GM18867 (cell line): ENCODE measurements around the gene SPINT1.
A peak's percentile ranks its signal among the peaks of the same experiment; 100 is the strongest.
"Not testable (repeated sequence)": the region's sequence is repeated elsewhere in the genome, so short reads cannot be mapped to it uniquely, and the experiment has no call there.

ENCODE experiments used
- ATAC-seq: cut with Tn5 transposase; IDR thresholded peaks from one replicate; pipeline ENCODE4 v1.9.1; 2021; ENCODE audit warnings: mild to moderate bottlenecking, moderate library complexity; ENCODE audit not compliant: unreplicated experiment

Gene SPINT1

GRCh38 chr15:40857601-40858341, 13.9 kb downstream of the SPINT1 start:
- ATAC-seq = peak; percentile 75

DNA sequence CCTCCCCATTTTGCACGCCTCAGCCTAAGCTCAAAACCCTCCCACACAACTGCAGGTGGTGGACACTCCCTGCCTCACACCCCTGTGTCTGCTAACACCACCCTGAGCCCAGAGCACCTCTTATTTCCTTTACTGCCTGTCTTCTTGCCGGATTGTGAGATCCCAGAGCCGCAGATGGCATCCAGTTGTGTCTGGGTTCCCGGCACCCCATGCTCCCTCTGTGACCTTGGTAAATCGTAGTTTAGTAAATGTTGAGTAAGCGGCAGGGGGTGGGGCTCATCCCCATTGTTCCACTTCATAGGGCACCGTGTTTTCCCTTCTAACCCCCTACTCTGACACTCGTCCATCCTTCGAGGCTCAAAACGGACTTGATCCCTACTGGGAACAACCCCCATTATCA, 14.9 kb downstream of the SPINT1 start:
- ATAC-seq = no peak

DNA sequence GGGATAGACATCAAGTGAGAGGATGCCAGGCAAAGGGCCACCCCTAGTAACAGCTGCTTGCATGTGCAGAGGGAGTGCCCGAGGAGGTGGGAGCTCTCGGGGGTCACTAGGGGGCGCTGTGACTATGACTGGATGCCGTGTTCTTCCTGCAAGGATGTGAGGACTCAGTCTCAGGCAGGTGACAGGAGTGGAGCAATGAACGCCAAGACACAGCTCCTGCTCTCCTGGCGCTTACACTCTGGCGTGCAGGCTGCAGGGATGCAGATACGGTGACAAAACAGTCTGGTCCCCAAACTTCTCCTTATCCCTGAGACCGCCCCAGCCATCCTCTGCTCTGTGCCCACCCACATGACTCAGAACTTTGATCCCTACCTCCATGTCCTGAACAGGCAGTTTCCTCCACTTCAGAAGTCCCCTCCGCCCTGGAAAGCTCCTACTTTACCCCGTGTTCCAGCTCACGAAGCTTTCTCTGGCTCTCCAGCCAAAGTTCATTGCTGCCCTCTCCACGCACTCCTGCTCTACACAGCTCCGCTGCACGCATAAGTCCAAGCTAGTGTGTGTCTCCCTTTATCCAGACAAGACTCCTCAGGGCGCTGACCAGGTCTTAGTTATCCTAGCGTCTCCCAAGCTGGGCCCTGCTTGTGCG, 15.5 kb downstream of the SPINT1 start:
- ATAC-seq = peak; percentile 59

GRCh38 chr15:40861147-40861546, 17.3 kb downstream of the SPINT1 start:
- ATAC-seq = not testable (repeated sequence)

DNA sequence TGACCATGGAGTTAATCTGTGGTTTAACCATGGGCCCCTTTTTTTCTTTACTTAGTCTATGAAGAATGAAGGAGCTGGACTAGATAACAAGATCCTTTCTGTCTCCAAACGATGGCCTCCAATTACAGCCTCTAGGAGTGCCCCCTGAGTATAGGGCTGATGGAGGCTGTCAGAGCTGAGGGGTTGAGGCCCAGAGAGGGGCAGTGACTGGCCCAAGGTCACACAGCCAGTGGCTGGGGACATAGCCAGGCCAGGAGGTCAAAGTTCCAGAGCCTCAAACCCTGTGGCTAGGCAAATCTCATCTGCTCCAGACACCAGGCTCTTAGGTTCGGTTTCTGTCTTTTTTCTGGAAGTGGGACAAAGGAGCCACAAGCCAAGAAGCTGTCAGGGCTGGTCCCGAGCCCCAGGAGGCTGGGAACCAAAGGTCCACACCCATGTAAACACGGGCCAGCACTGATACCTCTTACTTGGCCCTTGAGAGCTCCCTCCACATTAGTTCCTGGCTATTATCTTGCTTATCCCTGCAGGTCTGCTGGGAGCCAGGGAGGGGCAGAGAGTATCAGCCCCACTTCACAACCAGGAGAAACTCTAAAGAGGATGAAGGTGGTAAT, 19.9 kb downstream of the SPINT1 start:
- ATAC-seq = no peak

DNA sequence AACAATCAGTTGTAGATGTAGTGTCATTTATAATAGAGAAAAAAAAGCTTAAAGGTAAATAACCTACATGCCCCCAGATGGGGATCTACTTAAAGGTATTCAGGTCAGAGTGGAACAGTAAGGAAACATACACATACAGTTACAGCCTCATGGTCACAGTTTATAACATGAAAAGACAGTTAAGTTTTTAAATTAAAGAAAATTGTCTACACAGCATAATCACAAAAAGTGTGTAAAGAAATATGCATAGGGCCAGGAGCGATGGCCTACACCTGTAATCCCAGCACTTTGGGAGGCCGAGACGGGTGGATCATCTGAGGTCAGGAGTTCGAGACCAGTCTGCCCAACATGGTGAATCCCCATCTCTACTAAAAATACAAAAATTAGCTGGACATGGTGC, 23.4 kb downstream of the SPINT1 start:
- ATAC-seq = no peak

- ATAC-seq = no peak
These were observed 25.8 kb downstream of the SPINT1 start for GRCh38 chr15:40869686-40870085.

GRCh38 chr15:40870716-40871115, 26.9 kb downstream of the SPINT1 start:
- no peak for ATAC-seq

GRCh38 chr15:40871749-40872617, 28.1 kb downstream of the SPINT1 start:
- no peak for ATAC-seq

DNA sequence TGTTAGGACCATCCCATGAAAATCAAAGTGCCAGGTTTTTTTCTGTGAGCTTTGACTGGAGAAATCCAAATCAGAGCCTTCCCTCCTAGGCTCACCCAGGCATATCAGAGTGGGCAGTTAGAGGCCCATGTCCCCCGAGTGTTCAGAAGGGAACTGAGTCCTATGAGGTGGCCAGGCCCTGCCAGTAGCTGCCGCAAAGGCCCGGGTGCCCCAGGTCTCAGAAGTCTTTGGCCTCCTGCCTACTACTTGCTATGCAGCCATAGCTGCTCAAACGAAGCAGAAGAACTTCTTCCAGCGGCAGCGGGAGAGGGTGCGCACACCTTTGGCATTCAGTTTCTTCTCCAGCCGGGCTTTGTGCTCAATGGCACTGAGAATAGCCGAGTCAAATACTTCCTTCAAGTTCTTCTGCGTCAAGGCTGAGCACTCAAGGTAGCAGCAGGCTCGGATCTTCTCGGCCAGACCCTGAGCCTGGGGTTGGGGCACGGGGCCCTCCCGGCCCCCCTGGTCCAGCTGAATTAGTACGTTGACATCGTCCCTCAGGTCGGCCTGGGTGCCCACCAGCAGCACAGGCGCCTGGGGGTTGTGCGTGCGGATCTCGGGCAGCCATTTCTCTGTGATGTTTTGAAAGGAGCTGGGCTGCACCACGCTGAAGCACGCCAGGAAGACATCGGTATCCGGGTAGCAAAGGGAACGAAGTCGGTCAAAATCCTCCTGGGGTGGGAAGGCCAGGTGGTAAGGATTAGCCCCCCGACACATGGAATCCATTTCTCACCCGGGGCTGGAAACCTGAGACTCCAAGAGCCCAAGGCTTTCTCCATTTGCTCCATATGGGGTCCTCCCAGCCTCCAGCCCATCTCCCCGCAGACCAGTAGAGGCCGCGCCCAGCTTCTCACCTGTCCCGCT, 29.2 kb downstream of the SPINT1 start:
- ATAC-seq = no peak

- peak; percentile 64 for ATAC-seq
These were observed 30.1 kb downstream of the SPINT1 start, which contains the start of gene RHOV for GRCh38 chr15:40873694-40874561. Gene RHOV, minus strand, starts transcription at chr15:40874234. Its CDS starts 95 bp downstream, at chr15:40874139.

GRCh38 chr15:40875991-40876730, 32.3 kb downstream of the SPINT1 start:
- no peak for ATAC-seq

DNA sequence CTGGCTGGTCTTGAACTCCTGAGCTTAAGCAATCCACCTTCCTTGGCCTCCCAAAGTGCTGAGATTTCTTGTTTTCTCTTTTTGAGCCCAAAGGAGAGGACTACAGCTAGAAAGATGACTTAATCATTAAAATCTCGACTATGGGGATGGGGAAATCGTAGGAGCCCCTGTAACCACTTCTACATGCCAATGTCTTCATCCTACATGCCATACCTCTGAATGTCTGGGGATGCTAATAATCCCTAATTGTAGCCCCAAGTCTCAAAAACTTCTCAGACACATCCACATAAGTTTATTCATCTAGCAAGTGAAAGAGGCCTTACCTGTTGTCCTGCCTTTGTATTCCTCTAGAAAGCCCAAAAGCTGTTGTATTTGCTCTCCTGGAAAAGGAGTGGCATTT, 33.8 kb downstream of the SPINT1 start:
- no peak for ATAC-seq

DNA sequence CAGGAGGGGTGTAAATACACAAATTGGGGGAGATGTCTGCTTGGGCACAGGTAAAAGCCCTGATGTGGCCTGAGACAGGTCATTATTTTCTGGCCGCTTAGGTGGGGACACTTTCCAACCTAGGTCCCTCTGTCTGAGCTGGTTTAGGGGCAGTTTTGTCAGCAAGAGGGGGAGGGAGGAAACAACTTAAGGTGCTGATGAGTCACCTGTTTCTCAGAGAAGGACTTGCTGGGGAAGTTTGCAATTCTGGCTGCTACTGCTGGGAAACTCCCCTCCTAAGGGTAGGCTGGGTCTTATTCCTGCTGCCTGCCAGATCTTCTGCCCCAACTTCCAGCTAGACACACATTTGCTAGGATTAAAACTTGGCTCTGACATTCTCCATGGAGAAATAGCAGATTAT, 34.9 kb downstream of the SPINT1 start:
- ATAC-seq = no peak

DNA sequence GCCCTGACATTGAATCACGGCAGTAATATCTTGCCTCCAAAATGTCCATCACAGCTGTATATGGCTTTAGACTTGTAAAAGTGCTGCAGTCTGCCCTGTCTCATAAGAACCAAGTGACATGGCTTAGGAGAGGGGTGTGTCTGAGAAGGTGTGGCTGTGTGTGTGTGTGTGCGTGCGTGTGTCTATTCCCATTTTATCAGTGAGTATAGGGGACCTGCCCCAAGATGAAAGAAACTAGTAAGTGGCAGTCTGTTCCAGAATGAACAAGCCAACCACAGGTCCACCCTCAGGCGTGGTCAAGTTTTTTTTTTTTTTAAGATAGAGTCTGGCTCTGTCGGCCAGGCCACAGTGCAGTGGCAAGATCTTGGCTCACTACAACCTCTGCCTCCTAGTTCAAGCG, 35.8 kb downstream of the SPINT1 start:
- no peak for ATAC-seq

DNA sequence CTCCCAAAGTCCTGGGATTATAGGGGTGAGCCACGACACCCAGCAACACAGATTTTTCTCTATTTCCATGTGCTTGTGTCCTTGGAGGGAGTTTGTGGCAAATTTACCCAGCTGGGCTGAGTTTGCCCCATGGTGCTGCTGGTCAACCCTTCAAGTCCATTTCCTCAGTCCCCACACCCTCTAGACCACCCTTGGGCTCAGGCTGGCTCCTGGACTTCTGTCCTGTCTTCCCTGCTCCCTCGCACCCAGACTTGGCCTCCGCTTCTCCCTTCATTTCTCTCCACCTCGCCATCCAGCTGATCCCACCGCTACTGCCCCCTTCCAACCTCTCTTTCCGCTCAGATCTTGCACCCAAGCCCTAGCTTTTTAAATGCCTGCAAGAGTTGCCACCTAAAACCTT, 37.5 kb downstream of the SPINT1 start:
- no peak for ATAC-seq

GRCh38 chr15:40886586-40886985, 42.7 kb downstream of the SPINT1 start:
- no peak for ATAC-seq

- ATAC-seq = no peak
These were observed 45.3 kb downstream of the SPINT1 start for GRCh38 chr15:40889112-40889511.
